ENCODE data around the gene FAM83F.

Gene FAM83F

DNA sequence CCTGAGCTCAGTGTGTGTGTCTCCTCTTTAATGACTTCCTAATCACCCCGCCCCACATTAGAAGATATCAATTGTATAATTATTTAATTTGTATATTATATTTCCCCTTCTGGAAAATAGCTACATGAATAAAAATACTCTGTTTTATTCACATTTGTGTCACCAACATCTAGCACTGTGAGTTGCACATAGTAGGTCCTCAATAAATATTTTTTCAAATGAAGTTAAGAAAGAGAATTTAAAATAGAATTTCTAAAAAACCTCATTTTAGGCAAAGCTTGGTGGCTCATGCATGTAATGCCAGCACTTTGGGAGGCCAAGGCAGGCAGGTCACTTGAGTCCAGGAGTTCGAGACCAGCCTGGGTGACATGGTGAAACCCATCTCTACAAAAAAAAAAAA, 59.7 kb downstream of the FAM83F start:
- Histone ChIP-seq H3K36me3 (ENCODE audit: control insufficient read depth, insufficient read depth, low read length) (no peaks in the 10 kb centered on the region), H3K9me3 (ENCODE audit: control insufficient read depth, insufficient read depth, low read length) (no peaks in the 10 kb centered on the region), H3K4me1 (ENCODE audit: control insufficient read depth, insufficient read depth, low read length) (peaks cover 48% of the 10 kb centered on the region), H3K27me3 (ENCODE audit: control insufficient read depth, insufficient read depth, low read length) (no peaks in the 10 kb centered on the region), H3K4me3 (ENCODE audit: low read depth, low read length) (no peak overlapping the region), H3K9ac (ENCODE audit: low read depth, low read length) (no peak overlapping the region), H3K27ac (ENCODE audit: low read depth, low read length) (no peak overlapping the region)

DNA sequence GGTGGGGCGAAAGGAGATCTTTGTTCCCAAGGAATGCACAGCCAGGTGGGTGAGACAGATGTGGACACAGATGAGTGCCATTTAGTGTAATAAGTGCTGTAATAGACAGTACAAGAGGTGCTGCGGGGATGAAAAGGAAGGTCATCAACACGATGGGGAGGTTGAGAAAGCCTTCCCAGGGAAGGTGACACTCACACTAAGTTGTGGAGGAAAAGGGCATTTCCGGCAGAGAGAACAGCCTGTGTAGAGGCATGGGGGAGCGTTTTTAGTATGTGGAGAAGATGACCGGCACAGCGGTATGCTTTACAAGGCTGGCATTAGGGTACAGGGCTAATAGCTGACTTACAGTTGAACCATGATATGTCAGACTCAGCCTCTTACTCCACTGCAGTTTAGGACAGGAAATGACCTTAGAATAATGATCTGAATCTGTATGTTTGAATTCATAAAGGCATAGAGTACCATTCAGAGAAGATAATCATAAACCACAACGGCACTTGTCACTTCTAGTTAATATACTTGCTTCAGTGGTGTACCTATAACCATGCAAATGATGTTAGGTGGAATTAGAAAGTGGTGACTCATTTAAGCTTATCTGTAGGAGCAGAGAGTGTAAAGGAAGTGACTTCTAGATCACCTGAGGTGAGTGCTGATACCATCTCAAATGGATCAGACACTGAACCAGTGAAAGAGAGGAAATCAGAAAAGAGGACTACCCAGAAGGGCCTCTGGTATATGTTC, 60.6 kb downstream of the FAM83F start:
- Histone ChIP-seq H3K9ac (ENCODE audit: low read depth, low read length) (no peak overlapping the region), H3K4me3 (ENCODE audit: low read depth, low read length) (no peak overlapping the region), H3K9me3 (ENCODE audit: control insufficient read depth, insufficient read depth, low read length) (no peaks in the 10 kb centered on the region), H3K27ac (ENCODE audit: low read depth, low read length) (peak overlapping the region; percentile 32), H3K4me1 (ENCODE audit: control insufficient read depth, insufficient read depth, low read length) (peaks cover 48% of the 10 kb centered on the region), H3K36me3 (ENCODE audit: control insufficient read depth, insufficient read depth, low read length) (no peaks in the 10 kb centered on the region), H3K27me3 (ENCODE audit: control insufficient read depth, insufficient read depth, low read length) (no peaks in the 10 kb centered on the region)

DNA sequence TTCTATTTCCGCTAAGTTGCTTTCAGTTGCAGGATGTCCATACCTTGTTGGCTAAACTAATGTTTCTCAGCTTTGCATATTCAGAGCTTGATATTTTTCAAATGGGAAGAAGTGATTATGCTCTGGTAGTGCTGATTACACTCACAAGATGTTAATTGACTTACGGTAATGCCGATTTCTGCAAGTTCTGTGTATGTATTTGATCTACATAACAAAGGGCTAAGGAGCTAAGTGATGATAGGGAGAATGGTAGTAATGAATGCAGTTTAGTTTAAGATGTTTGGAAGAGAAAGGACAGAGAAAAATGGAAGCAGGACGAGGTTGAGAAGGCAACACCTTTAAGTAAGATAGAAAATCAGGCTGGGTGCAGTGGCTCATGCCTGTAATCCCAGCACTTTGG, 61.4 kb downstream of the FAM83F start:
- Histone ChIP-seq H3K4me3 (ENCODE audit: low read depth, low read length) (no peak overlapping the region), H3K9me3 (ENCODE audit: control insufficient read depth, insufficient read depth, low read length) (no peaks in the 10 kb centered on the region), H3K9ac (ENCODE audit: low read depth, low read length) (no peak overlapping the region), H3K4me1 (ENCODE audit: control insufficient read depth, insufficient read depth, low read length) (peaks cover 47% of the 10 kb centered on the region), H3K27me3 (ENCODE audit: control insufficient read depth, insufficient read depth, low read length) (no peaks in the 10 kb centered on the region), H3K36me3 (ENCODE audit: control insufficient read depth, insufficient read depth, low read length) (no peaks in the 10 kb centered on the region), H3K27ac (ENCODE audit: low read depth, low read length) (peak overlapping the region; percentile 32)

DNA sequence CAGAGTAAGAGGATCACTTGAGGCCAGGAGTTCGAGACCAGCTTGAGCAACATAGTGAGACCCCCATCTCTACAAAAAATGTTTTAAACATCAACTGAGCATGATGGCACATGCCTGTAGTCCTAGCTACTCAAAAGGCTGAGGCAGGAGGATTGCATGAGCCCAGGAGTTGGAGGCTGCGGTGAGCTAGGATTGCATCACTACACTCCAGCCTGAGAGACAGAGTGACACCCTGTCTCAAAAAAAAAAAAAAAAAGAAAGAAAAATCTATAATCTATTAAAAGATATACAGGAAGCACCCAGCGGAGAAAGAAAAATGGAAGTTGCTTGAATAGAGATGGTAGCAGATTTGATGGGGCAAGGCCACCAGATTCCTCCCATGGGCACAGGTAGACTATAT, 61.8 kb downstream of the FAM83F start:
- Histone ChIP-seq H3K27ac (ENCODE audit: low read depth, low read length) (no peak overlapping the region), H3K27me3 (ENCODE audit: control insufficient read depth, insufficient read depth, low read length) (no peaks in the 10 kb centered on the region), H3K9me3 (ENCODE audit: control insufficient read depth, insufficient read depth, low read length) (no peaks in the 10 kb centered on the region), H3K36me3 (ENCODE audit: control insufficient read depth, insufficient read depth, low read length) (no peaks in the 10 kb centered on the region), H3K9ac (ENCODE audit: low read depth, low read length) (no peak overlapping the region), H3K4me3 (ENCODE audit: low read depth, low read length) (no peak overlapping the region), H3K4me1 (ENCODE audit: control insufficient read depth, insufficient read depth, low read length) (peaks cover 43% of the 10 kb centered on the region)

DNA sequence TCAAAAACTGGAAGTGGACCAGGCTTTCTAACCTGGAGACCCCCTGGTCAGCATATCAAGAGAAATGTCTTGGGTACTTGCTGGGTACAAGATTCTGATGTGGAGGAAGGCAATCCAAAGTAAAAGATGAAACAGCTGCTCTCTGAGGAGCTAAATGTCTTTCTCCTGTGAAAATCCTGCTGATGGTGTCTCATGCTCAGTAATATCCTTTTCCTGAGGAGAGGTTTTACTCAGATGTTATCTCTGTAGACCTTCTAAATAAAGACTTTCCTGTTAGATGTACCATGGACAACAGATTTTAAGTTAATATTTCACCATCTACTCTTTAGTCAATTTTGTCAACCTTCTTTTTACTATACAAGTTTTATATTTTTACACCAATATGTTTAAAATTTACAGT, 62.9 kb downstream of the FAM83F start:
- Histone ChIP-seq H3K36me3 (ENCODE audit: control insufficient read depth, insufficient read depth, low read length) (no peaks in the 10 kb centered on the region), H3K27ac (ENCODE audit: low read depth, low read length) (no peak overlapping the region), H3K4me1 (ENCODE audit: control insufficient read depth, insufficient read depth, low read length) (peaks cover 43% of the 10 kb centered on the region)

DNA sequence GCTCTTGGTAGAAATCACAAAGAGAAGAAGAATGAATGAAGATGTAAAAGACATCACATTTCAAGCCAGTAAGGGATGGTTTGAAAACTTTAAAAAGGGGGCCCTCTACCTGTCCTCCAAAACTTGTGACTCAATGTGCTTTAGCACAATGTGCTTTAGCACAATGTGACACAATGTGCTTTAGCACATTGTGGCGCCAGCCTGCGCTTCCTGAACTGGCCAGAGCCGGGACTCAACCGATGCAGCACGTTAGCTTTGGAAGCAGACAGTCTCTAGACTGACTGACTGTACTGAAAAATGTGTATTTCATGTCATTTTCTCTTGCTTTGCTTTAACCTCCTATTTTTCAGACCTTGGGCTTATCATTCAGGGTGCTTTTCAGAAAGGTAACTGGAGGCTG, 63.5 kb downstream of the FAM83F start:
- Histone ChIP-seq H3K27ac (ENCODE audit: low read depth, low read length) (no peak overlapping the region), H3K4me3 (ENCODE audit: low read depth, low read length) (no peak overlapping the region), H3K27me3 (ENCODE audit: control insufficient read depth, insufficient read depth, low read length) (no peaks in the 10 kb centered on the region), H3K4me1 (ENCODE audit: control insufficient read depth, insufficient read depth, low read length) (peaks cover 41% of the 10 kb centered on the region), H3K36me3 (ENCODE audit: control insufficient read depth, insufficient read depth, low read length) (no peaks in the 10 kb centered on the region), H3K9me3 (ENCODE audit: control insufficient read depth, insufficient read depth, low read length) (no peaks in the 10 kb centered on the region), H3K9ac (ENCODE audit: low read depth, low read length) (no peak overlapping the region)

More for the DNA sequence above, 62.9 kb downstream of the FAM83F start:
- Histone ChIP-seq H3K9ac (ENCODE audit: low read depth, low read length) (no peak overlapping the region), H3K27me3 (ENCODE audit: control insufficient read depth, insufficient read depth, low read length) (no peaks in the 10 kb centered on the region), H3K4me3 (ENCODE audit: low read depth, low read length) (no peak overlapping the region), H3K9me3 (ENCODE audit: control insufficient read depth, insufficient read depth, low read length) (no peaks in the 10 kb centered on the region)

DNA sequence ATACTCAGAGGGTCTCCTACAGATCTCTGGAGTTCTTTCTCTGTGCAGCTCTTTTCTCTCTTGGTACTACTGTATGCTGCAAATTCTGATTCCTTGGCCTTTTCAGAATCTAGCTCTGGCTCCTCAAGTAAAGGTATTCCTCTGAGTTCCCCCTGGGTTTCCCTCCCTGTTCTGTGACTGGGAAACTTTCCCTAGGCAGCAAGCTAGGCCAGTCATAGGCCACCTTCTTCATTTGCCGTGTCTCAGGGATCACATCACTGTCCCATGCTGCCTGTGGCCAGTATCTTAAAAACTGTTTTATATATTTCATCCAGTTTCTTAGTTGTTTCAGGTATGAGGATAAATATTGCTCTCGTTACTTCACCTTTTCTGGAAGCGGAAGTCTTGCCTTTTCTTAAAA, 71.2 kb downstream of the FAM83F start:
- Histone ChIP-seq H3K4me3 (ENCODE audit: low read depth, low read length) (no peak overlapping the region), H3K27ac (ENCODE audit: low read depth, low read length) (no peak overlapping the region), H3K9ac (ENCODE audit: low read depth, low read length) (no peak overlapping the region), H3K9me3 (ENCODE audit: control insufficient read depth, insufficient read depth, low read length) (no peaks in the 10 kb centered on the region), H3K36me3 (ENCODE audit: control insufficient read depth, insufficient read depth, low read length) (no peaks in the 10 kb centered on the region), H3K4me1 (ENCODE audit: control insufficient read depth, insufficient read depth, low read length) (no peaks in the 10 kb centered on the region), H3K27me3 (ENCODE audit: control insufficient read depth, insufficient read depth, low read length) (no peaks in the 10 kb centered on the region)

DNA sequence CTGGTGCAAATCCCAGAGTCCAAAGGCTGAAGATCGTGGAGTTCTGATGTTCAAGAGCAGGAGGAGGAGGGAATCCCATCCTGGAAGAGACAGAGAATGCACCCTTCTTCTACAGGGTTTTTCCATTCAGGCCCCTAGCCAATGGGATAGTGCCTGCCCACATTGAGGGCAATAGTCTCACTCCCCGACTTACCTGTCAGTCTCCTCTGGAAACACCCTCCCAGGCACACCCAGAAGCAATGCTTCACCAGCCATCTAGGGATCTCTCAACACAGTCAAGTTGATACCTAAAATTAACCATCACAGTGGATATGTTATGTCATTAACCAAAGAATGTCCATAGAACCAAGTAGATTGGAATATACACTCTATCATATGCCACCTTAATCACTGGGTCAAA, 72.9 kb downstream of the FAM83F start:
- Histone ChIP-seq H3K27ac (ENCODE audit: low read depth, low read length) (no peak overlapping the region), H3K27me3 (ENCODE audit: control insufficient read depth, insufficient read depth, low read length) (no peaks in the 10 kb centered on the region), H3K9me3 (ENCODE audit: control insufficient read depth, insufficient read depth, low read length) (no peaks in the 10 kb centered on the region), H3K4me3 (ENCODE audit: low read depth, low read length) (no peak overlapping the region), H3K4me1 (ENCODE audit: control insufficient read depth, insufficient read depth, low read length) (no peaks in the 10 kb centered on the region), H3K9ac (ENCODE audit: low read depth, low read length) (no peak overlapping the region), H3K36me3 (ENCODE audit: control insufficient read depth, insufficient read depth, low read length) (no peaks in the 10 kb centered on the region)

DNA sequence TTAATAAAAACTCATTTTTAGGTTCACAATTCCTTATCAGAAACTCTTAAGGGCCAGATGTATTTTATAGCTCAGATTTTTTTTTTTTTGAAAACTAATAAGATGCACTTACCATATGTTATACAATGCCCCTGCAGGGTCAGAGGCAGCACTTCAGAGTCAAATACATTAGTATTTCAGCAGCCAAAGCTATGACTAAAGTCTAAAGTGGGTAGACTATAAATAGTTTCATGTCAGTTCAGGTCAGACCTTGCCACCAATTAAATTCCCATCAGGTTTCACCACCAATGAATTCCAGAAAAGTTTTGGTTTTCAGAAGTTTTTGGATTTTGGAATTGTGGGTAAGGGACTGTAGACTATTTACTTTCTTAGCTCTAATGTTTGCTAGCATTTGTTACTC, 75.9 kb downstream of the FAM83F start:
- H3K36me3 ChIP-seq (ENCODE audit: control insufficient read depth, insufficient read depth, low read length): no peaks in the 10 kb centered on the region
- H3K4me3 ChIP-seq (ENCODE audit: low read depth, low read length): no peak overlapping the region
- no peak overlapping the region for H3K27ac ChIP-seq (ENCODE audit: low read depth, low read length)
- H3K9me3 ChIP-seq (ENCODE audit: control insufficient read depth, insufficient read depth, low read length): no peaks in the 10 kb centered on the region
- no peak overlapping the region for H3K9ac ChIP-seq (ENCODE audit: low read depth, low read length)
- no peaks in the 10 kb centered on the region for H3K27me3 ChIP-seq (ENCODE audit: control insufficient read depth, insufficient read depth, low read length)
- 0 out of 2 replicates have a peak, but pooled peaks cover 6% of the 10 kb centered on the region for H3K4me1 ChIP-seq (ENCODE audit: control insufficient read depth, insufficient read depth, low read length)

DNA sequence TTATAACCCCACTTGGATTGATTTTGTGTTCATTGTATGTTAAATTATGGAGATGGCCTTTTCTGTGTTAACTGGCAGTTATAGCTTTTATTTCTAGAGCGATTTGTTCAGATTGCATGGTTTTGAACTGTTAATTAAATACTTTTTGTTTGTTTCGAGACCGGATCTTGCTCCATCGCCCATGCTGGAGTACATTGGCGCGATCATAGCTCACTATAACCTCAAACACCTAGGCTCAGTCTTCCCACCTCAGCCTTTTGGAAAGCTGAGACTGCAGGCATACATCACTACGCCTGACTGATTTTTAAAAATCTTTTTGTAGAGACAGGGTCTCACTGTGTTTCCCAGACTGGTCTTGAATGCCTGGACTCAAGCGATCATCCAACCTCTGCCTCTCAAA, 77.0 kb downstream of the FAM83F start:
- Histone ChIP-seq H3K4me3 (ENCODE audit: low read depth, low read length) (no peak overlapping the region), H3K27ac (ENCODE audit: low read depth, low read length) (no peak overlapping the region), H3K9me3 (ENCODE audit: control insufficient read depth, insufficient read depth, low read length) (no peaks in the 10 kb centered on the region), H3K9ac (ENCODE audit: low read depth, low read length) (no peak overlapping the region), H3K27me3 (ENCODE audit: control insufficient read depth, insufficient read depth, low read length) (no peaks in the 10 kb centered on the region), H3K36me3 (ENCODE audit: control insufficient read depth, insufficient read depth, low read length) (no peaks in the 10 kb centered on the region), H3K4me1 (ENCODE audit: control insufficient read depth, insufficient read depth, low read length) (peaks cover 8% of the 10 kb centered on the region)

DNA sequence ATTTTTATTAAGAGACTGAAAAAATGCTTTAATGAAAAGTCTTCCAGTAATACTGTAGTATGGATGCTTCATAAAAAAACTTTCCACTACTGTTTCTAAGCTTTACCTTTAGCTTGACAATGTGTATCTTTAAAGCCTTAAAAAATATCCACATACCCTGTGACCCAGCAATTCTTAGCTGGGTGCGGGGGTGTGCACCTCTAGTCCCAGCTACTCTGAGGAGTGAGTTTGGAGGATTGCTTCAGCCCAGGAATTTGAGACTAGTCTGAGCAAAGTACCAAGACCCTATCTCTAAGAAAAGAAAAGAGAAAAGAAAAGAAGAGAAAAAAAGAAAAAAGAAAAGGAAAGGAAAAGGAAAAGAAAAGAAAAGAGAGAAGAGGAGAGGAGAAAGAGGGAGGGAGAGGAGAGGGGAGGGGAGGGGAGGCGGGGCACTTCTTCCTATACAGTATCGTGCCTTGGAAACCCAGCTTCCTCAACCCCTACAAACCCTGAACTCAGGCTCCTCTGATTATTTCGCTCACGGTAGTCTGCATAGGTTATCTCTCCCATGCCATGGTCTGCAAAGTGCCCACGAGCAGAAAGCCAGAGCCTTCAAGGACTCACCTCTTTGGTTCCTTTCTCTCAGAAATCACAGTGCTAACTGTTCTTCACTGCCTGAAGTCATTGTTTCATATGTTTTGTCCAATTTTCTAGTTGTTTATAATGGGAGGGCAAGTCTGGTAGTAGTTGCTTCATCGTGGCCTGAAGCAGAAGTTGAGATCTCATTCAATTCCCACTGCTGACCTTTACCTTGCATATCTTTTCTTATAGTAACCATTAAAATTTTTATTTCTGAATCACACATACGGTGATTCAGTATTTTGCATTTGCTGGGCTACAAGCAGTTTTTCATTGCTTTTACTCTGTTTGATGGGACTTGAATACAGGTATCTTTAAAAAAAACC, 82.2 kb downstream of the FAM83F start:
- H3K27ac ChIP-seq (ENCODE audit: low read depth, low read length): no peak overlapping the region
- H3K9ac ChIP-seq (ENCODE audit: low read depth, low read length): no peak overlapping the region

More for the DNA sequence above, 82.2 kb downstream of the FAM83F start:
- Histone ChIP-seq H3K27me3 (ENCODE audit: control insufficient read depth, insufficient read depth, low read length) (no peaks in the 10 kb centered on the region), H3K36me3 (ENCODE audit: control insufficient read depth, insufficient read depth, low read length) (no peaks in the 10 kb centered on the region), H3K4me3 (ENCODE audit: low read depth, low read length) (no peak overlapping the region), H3K9me3 (ENCODE audit: control insufficient read depth, insufficient read depth, low read length) (no peaks in the 10 kb centered on the region), H3K4me1 (ENCODE audit: control insufficient read depth, insufficient read depth, low read length) (peaks cover 21% of the 10 kb centered on the region)
